Measurements from ENCODE around the gene KCNJ4. TPM values are rescaled to one million over a fixed set of nuclear protein-coding genes. Genes with fewer than 3 reads are reported as not detected.
A peak's percentile ranks its signal among the peaks of the same experiment; 100 is the strongest.
"Not testable (repeated sequence)": the region's sequence is repeated elsewhere in the genome, so short reads cannot be mapped to it uniquely, and the experiment has no call there.

KCNJ4 gene
- total RNA-seq, 1 experiment from 2014 or later: 0.27 TPM

- Histone ChIP-seq H3K9me3 (no peaks in the 10 kb centered on the region), H3K4me3 (ENCODE audit: low read depth, low read length) (no peak overlapping the region), H3K27me3 (replicated peaks; ENCODE audit: control insufficient read depth, insufficient read depth, low read length) (no peaks in the 10 kb centered on the region), H3K36me3 (ENCODE audit: control insufficient read depth, insufficient read depth, low read length) (no peaks in the 10 kb centered on the region), H3K4me1 (no peaks in the 10 kb centered on the region)
- no peak for DNase-seq
- Mint-ChIP-seq H3K4me1 (ENCODE audit: low read depth, unreplicated experiment) (peaks cover 8% of the 10 kb centered on the region), H3K4me3 (ENCODE audit: unreplicated experiment) (no peak overlapping the region), H3K36me3 (ENCODE audit: insufficient read depth, unreplicated experiment) (no peaks in the 10 kb centered on the region), H3K27me3 (ENCODE audit: insufficient read depth, unreplicated experiment) (no peaks in the 10 kb centered on the region), H3K9me3 (ENCODE audit: unreplicated experiment) (no peaks in the 10 kb centered on the region), H3K27ac (ENCODE audit: unreplicated experiment) (no peak overlapping the region)
- ChIA-PET CTCF (interaction anchor here (0.6 kb wide), 1 partner anchor 19 kb away, joined by 3 read pairs; no protein-coding TSS in a partner anchor), POLR2A (no interaction called here)
- BruUV-seq (replicated peaks): no TSS peak
- intact Hi-C loops (cut with micrococcal nuclease; ENCODE audit: unreplicated experiment): no loop called here
- no peak for TF ChIP-seq CTCF (IDR thresholded peaks at IDR 0.05; ENCODE audit: insufficient read depth in 1 of 2, low read depth in 1 of 2, low read length in 1 of 2, severe bottlenecking in 1 of 2, unreplicated experiment in 1 of 2)
These were observed 53.5 kb downstream of the KCNJ4 start for GRCh38 chr22:38401336-38402084.

DNA sequence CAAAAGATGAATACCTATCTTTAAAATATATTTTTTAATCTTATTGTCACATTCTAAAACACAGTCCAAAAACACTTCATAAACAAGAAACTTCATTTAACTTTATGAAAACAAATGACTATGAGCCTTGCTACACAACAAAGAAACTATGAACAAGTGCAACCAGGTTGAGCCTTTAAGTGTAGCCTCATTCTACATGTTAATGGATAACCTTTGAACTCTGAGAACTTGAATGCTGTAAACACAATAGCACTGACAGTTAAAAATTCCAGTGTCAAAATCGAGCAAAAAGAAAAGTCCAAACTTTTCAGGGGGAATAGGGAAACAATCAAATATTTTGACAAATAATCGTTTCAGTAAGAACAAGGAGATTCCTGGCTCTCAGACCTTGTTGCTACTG is 54.7 kb downstream of the KCNJ4 start:
- intact Hi-C loops (cut with micrococcal nuclease; ENCODE audit: unreplicated experiment); H3K27me3 ChIP-seq (replicated peaks; ENCODE audit: control insufficient read depth, insufficient read depth, low read length); H3K27ac Mint-ChIP-seq (ENCODE audit: unreplicated experiment); DNase-seq; H3K36me3 Mint-ChIP-seq (ENCODE audit: insufficient read depth, unreplicated experiment); H3K4me3 ChIP-seq (ENCODE audit: low read depth, low read length); H3K9me3 Mint-ChIP-seq (ENCODE audit: unreplicated experiment); POLR2A ChIA-PET; H3K27me3 Mint-ChIP-seq (ENCODE audit: insufficient read depth, unreplicated experiment); BruUV-seq (replicated peaks); H3K36me3 ChIP-seq (ENCODE audit: control insufficient read depth, insufficient read depth, low read length); CTCF ChIA-PET; H3K4me3 Mint-ChIP-seq (ENCODE audit: unreplicated experiment); H3K4me1 ChIP-seq; H3K9me3 ChIP-seq: not testable (repeated sequence)
- peaks cover 13% of the 10 kb centered on the region for H3K4me1 Mint-ChIP-seq (ENCODE audit: low read depth, unreplicated experiment)

DNA sequence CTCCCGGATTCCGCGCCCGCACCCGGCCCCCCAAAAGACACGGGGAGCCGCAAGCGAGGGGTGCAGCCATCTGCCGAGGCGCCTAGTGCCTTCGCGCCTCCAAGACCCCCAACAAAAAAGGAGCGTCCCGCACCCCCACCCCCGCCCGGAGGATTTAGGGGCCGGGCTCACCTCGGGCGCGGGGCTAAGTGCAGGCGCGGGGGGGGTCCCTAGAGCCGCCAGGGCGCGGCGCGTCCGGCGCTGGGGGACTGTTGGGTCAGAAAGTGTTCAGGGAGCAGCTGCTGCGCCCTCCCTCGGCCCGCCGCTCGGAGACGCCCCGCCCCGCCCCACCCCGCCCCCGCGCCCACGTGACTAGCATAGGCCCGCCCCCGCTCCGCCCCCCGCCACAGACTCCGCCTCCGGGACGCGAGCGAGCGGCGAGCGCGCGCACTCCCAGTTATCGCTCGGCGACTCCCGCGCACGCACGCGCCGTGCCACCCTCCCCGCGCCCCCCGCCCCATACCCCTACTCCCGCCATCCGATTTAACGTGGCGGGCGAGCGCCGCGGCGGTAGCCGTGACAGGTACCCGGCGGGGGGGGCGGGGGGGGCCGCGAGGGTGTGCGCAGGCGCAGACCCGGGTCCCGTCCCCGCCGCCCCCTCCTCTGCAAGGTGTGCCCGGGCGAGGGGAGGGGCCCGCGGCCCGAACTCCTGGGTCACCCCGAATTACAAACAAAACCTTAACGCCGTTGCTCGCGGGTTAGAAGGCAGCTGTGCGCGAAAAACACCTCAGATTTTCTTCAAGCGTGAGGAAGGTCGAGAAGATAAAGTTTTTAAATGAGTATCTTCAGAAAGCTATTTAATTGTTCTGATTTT is 56.2 kb downstream of the KCNJ4 start:
- H3K4me1 ChIP-seq: no peaks in the 10 kb centered on the region
- intact Hi-C loops (cut with micrococcal nuclease; ENCODE audit: unreplicated experiment): loop anchor here (2.0 kb wide), 1 partner anchor 82 kb away; the partner anchor contains the start of gene CSNK1E
- H3K27ac Mint-ChIP-seq (ENCODE audit: unreplicated experiment): peak overlapping the region; percentile 83
- H3K27me3 ChIP-seq (replicated peaks; ENCODE audit: control insufficient read depth, insufficient read depth, low read length): no peaks in the 10 kb centered on the region
- no peak for TF ChIP-seq CTCF (IDR thresholded peaks at IDR 0.05; ENCODE audit: insufficient read depth in 1 of 2, low read depth in 1 of 2, low read length in 1 of 2, severe bottlenecking in 1 of 2, unreplicated experiment in 1 of 2)
- no peaks in the 10 kb centered on the region for H3K9me3 Mint-ChIP-seq (ENCODE audit: unreplicated experiment)
- no peaks in the 10 kb centered on the region for H3K36me3 Mint-ChIP-seq (ENCODE audit: insufficient read depth, unreplicated experiment)
- H3K36me3 ChIP-seq (ENCODE audit: control insufficient read depth, insufficient read depth, low read length): no peaks in the 10 kb centered on the region
- H3K4me3 Mint-ChIP-seq (ENCODE audit: unreplicated experiment): peak overlapping the region; percentile 79
- no peaks in the 10 kb centered on the region for H3K9me3 ChIP-seq
- DNase-seq: peak; percentile 89 to 92
- POLR2A ChIA-PET: interaction anchor here (0.6 to 0.7 kb wide), 7 partner anchors 16 to 658 kb away, joined by 3 to 4 read pairs (median 3); no protein-coding TSS in a partner anchor
- H3K4me3 ChIP-seq (ENCODE audit: low read depth, low read length): peak overlapping the region; percentile 79
- no TSS peak for BruUV-seq (replicated peaks)
- H3K27me3 Mint-ChIP-seq (ENCODE audit: insufficient read depth, unreplicated experiment): no peaks in the 10 kb centered on the region
- H3K4me1 Mint-ChIP-seq (ENCODE audit: low read depth, unreplicated experiment): peaks cover 15% of the 10 kb centered on the region
- CTCF ChIA-PET: interaction anchor here (0.6 to 1.1 kb wide), 5 partner anchors 55 to 347 kb away, joined by 3 to 4 read pairs (median 3); partner anchors contain the start of gene PLA2G6

GRCh38 chr22:38398181-38398608 is 56.8 kb downstream of the KCNJ4 start:
- intact Hi-C loops (cut with micrococcal nuclease; ENCODE audit: unreplicated experiment): loop anchor here (2.0 kb wide), 1 partner anchor 81 kb away; the partner anchor contains the start of gene CSNK1E
- Mint-ChIP-seq H3K4me1 (ENCODE audit: low read depth, unreplicated experiment) (peaks cover 15% of the 10 kb centered on the region), H3K4me3 (ENCODE audit: unreplicated experiment) (peak overlapping the region; percentile 79), H3K27ac (ENCODE audit: unreplicated experiment) (peak overlapping the region; percentile 83)
- not testable (repeated sequence) for H3K36me3 Mint-ChIP-seq (ENCODE audit: insufficient read depth, unreplicated experiment); H3K4me1 ChIP-seq; H3K27me3 ChIP-seq (replicated peaks; ENCODE audit: control insufficient read depth, insufficient read depth, low read length); BruUV-seq (replicated peaks); H3K36me3 ChIP-seq (ENCODE audit: control insufficient read depth, insufficient read depth, low read length); H3K9me3 Mint-ChIP-seq (ENCODE audit: unreplicated experiment); H3K9me3 ChIP-seq; H3K27me3 Mint-ChIP-seq (ENCODE audit: insufficient read depth, unreplicated experiment)
- H3K4me3 ChIP-seq (ENCODE audit: low read depth, low read length): peak overlapping the region; percentile 79
- CTCF ChIA-PET: interaction anchor here (0.6 to 1.1 kb wide), 5 partner anchors 54 to 346 kb away, joined by 3 to 4 read pairs (median 3); partner anchors contain the start of gene PLA2G6
- POLR2A ChIA-PET: interaction anchor here (0.5 to 0.7 kb wide), 7 partner anchors 17 to 764 kb away, joined by 3 to 4 read pairs (median 3); no protein-coding TSS in a partner anchor
- DNase-seq: peak; percentile 73 to 79

Measured in Caco-2 (cell line).